ENCODE results near the gene MRC1. TPM values are rescaled to one million over a fixed set of nuclear protein-coding genes. Genes with fewer than 3 reads are reported as not detected.

Gene MRC1
- total and polyA plus RNA-seq, 3 donors from 2014 or later: 17.3 to 29.5 (median 20.4) TPM

GRCh38 chr10:17768496-17768895, 40.7 kb upstream of the MRC1 start:
- intact Hi-C loops (cut with DNase I; ENCODE audit: low total_unique reads): no loop called here
- Histone ChIP-seq H3K4me1 (no peaks in the 10 kb centered on the region), H3K27ac (no peak overlapping the region), H3K4me3 (no peak overlapping the region), H3K27me3 (no peaks in the 10 kb centered on the region), H3K9me3 (no peaks in the 10 kb centered on the region), H3K36me3 (ENCODE audit: low read depth, missing control alignments) (no peaks in the 10 kb centered on the region)
- TF ChIP-seq CTCF (IDR thresholded peaks at IDR 0.05): no peak
- WGBS, 2 donors: 82 to 85% methylated on average over 5 of the region's 5 CpGs
- DNase-seq: no peak

DNA sequence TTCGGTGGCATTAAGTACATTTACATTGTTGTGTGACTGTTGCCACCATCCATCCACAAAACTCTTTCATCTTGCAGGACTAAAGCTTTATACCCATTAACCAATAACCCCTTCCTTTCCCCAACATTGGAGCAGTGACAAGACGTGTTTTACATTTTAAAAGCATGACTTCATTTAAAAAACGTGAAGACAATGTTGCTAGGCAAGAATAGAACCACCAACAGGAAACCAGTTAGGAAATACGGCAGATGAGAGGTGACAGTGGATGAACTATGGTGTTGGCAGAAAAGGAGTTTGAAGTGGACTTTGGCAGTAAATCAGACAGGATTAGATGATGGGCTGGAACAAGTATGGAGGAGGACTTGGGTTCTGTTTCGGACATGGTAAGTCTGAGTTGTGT, 40.2 kb upstream of the MRC1 start:
- no peak overlapping the region for H3K27ac ChIP-seq
- H3K36me3 ChIP-seq (ENCODE audit: low read depth, missing control alignments): no peaks in the 10 kb centered on the region
- intact Hi-C loops (cut with DNase I; ENCODE audit: low total_unique reads): no loop called here
- TF ChIP-seq CTCF (IDR thresholded peaks at IDR 0.05): no peak
- TF ChIP-seq POLR2A (IDR thresholded peaks at IDR 0.05): no peak
- no peaks in the 10 kb centered on the region for H3K27me3 ChIP-seq
- H3K4me3 ChIP-seq: no peak overlapping the region
- H3K4me1 ChIP-seq: no peaks in the 10 kb centered on the region
- 69 to 78% methylated on average over 5 of the region's 5 CpGs for WGBS, 2 donors
- no peak for DNase-seq
- H3K9me3 ChIP-seq: no peaks in the 10 kb centered on the region

- Histone ChIP-seq H3K27me3 (no peaks in the 10 kb centered on the region), H3K4me1 (no peaks in the 10 kb centered on the region), H3K36me3 (ENCODE audit: low read depth, missing control alignments) (no peaks in the 10 kb centered on the region), H3K27ac (no peak overlapping the region), H3K4me3 (no peak overlapping the region), H3K9me3 (no peaks in the 10 kb centered on the region)
- DNase-seq: no peak
- intact Hi-C loops (cut with DNase I; ENCODE audit: low total_unique reads): no loop called here
- 83 to 92% methylated on average over 4 of the region's 4 CpGs for WGBS, 2 donors
- TF ChIP-seq CTCF (IDR thresholded peaks at IDR 0.05) (no peak), POLR2A (IDR thresholded peaks at IDR 0.05) (no peak)
Observed at GRCh38 chr10:17771017-17771416, 38.1 kb upstream of the MRC1 start.

GRCh38 chr10:17779784-17780183, 29.4 kb upstream of the MRC1 start:
- 49 to 58% methylated on average over 4 of the region's 4 CpGs for WGBS, 2 donors
- no peaks in the 10 kb centered on the region for H3K9me3 ChIP-seq
- no peak for DNase-seq
- intact Hi-C loops (cut with DNase I; ENCODE audit: low total_unique reads): no loop called here
- no peaks in the 10 kb centered on the region for H3K36me3 ChIP-seq (ENCODE audit: low read depth, missing control alignments)
- H3K27ac ChIP-seq: no peak overlapping the region
- H3K4me3 ChIP-seq: no peak overlapping the region
- no peaks in the 10 kb centered on the region for H3K27me3 ChIP-seq
- no peaks in the 10 kb centered on the region for H3K4me1 ChIP-seq
- TF ChIP-seq POLR2A (IDR thresholded peaks at IDR 0.05) (no peak), CTCF (IDR thresholded peaks at IDR 0.05) (no peak)

- H3K4me1 ChIP-seq: no peaks in the 10 kb centered on the region
- no peaks in the 10 kb centered on the region for H3K27me3 ChIP-seq
- no peak for DNase-seq
- no peaks in the 10 kb centered on the region for H3K9me3 ChIP-seq
- H3K27ac ChIP-seq: no peak overlapping the region
- 92 to 94% methylated on average over 4 of the region's 4 CpGs for WGBS, 2 donors
- intact Hi-C loops (cut with DNase I; ENCODE audit: low total_unique reads): no loop called here
- H3K4me3 ChIP-seq: no peak overlapping the region
- no peak for TF ChIP-seq CTCF (IDR thresholded peaks at IDR 0.05)
- no peak for TF ChIP-seq POLR2A (IDR thresholded peaks at IDR 0.05)
- no peaks in the 10 kb centered on the region for H3K36me3 ChIP-seq (ENCODE audit: low read depth, missing control alignments)
Observed at GRCh38 chr10:17780727-17781126, 28.4 kb upstream of the MRC1 start.

Data from testis (tissue), 3 donors.